Cardiac fibroblast (primary cell): ENCODE results near the gene UBAP2.
"Not testable (repeated sequence)": the region's sequence is repeated elsewhere in the genome, so short reads cannot be mapped to it uniquely, and the experiment has no call there.

ENCODE experiments used
- DNase-seq, 2 donors: peaks; one replicate each; pipeline versions ENCODE4 v3.0.0 to v3.0.0-alpha.2; 2010; ENCODE audit warnings: low read depth in 2 of 2
- H3K4me3 ChIP-seq, 2 donors: replicated peaks in 1 of 2; 1 replicate in 1 of 2; 2 replicates in 1 of 2; pipeline ENCODE4 v1.5.1; 2011; ENCODE audit warnings: low read depth in 2 of 2, low read length in 2 of 2, mild to moderate bottlenecking in 2 of 2, moderate library complexity in 1 of 2
- CTCF ChIP-seq: IDR thresholded peaks from one replicate; pipeline ENCODE4 v1.5.1; 2011; ENCODE audit warnings: low read depth, mild to moderate bottlenecking, low read length, inconsistent platforms

The UBAP2 gene

DNA sequence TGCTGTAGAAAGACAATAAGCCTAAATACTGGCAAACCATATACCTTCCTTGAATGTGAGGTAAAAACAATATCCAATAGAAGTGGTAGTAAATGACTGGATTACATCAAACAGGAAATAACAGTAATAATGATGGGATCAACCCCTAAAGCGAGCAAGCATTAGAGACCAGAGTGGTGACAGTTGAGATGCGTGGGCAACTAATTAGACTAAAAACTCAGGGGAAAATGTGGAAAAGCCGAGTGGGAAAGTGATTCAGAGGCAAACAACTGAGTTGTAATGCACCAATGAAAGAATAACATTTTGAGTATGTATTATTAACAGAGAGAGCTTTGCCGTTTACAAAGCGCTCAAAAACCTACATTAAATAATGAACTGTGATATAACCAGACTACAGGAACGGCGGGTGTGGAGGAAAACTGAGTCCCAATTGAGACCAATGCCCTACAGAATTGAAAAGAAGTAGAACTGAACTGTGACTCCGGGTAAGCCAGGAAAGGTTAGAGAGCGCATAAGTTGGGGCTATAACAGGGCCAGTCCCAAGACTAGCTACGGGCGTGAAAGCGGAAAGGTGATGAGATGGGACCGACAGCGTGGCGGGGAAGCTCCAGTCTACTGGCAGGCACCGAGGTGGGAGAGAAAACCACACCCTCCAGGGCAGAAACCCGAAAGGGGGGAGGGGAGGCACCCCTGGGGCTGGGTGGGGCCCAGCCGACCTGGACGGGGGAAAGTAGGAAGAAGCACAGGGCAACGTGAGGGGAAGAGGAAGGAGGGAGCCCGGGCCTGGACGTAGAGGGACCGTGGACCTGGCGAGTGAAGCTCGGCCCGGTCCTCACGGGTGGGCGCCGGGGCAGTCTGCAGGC is 592 bp downstream of the UBAP2 start:
- DNase-seq = peak; percentile 14 to 27
- H3K4me3 ChIP-seq = peak overlapping the region; percentile 98 to 99
- TF ChIP-seq CTCF = no peak

DNA sequence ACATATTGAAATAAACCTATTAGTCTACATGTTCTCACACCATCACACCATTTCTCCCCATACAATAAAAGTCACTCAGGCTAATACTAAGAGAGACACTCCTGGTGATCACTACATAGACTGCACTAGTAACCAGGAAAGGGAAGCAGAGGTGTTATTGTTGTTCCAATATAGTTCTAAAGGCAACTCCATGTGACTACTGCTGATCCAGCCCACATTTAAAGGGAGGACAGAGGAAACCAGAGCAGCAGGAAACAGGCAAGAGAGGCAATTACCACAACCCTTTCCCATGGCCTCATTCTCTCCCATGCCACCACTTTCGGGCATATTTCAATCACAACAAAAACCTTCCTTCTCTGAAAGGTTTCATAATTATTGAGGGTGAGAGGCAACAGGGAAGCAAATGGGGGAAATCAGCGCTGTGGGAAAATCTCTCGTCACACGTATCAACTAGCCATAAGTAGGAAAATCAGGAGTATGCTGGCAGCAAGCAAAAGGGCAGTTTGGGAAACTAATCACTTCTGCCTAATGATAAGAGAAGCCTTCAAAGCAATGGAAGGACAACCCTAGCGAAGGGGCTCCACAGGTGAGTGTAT is 1.8 kb downstream of the UBAP2 start:
- peak overlapping the region; percentile 8 to 98 for H3K4me3 ChIP-seq
- DNase-seq = peak; percentile 14 to 34
- TF ChIP-seq CTCF = no peak

DNA sequence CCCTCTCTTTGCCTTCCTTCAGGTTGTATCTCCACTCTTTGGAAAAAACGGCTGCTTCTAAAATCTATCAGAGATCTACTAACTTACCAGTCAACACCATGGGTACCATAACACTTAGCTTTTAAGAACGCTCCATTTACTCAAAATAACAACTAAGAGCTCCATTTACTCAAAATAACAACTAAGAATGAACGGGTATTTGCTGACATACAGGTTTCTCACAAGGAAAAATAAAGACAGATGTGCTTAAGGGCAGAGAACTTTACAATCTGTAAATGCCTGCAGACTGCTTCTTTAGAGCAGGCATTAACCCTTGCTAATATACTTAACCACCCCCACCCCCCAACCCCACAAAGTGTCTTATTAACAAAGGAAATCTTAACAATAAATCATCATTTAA is 2.8 kb downstream of the UBAP2 start:
- DNase-seq = no peak
- no peak for TF ChIP-seq CTCF
- no peak overlapping the region for H3K4me3 ChIP-seq

DNA sequence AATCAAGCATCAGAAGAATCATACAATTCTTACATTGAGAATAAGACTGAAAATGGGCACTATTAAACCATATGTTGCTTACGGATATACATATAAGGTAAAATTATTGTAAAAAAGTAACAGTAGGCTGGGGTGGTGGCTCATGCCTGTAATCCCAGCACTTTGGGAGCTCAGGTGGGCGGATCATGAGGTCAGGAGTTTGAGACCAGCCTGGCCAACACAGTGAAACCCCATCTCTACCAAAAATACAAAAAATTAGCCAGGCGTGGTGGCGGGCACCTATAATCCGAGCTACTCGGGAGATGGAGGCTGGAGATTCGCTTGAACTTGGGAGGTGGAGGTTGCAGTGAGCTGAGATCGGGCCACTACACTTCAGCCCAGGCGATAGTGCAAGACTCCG is 6.6 kb downstream of the UBAP2 start:
- not testable (repeated sequence) for H3K4me3 ChIP-seq, DNase-seq

GRCh38 chr9:34038851-34039250 is 9.8 kb downstream of the UBAP2 start:
- not testable (repeated sequence) for H3K4me3 ChIP-seq, DNase-seq

DNA sequence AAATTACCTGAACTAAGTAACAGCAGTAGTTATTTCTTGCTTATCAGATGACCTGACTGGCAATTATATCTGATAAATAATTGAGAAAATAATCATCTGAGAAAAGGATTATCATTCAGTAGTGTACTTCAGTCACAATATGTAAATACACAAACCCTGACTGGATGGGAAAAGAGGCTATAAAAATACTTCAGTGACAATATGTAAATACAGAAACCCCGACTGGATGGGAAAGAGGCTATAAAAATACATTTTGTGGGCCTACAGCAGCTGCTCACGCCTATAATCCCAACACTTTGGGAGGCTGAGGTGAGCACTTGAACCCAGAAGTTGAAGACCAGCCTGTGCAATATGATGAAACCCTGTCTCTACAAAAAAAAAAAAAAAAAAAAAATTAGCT is 11.1 kb downstream of the UBAP2 start:
- no peak for DNase-seq
- TF ChIP-seq CTCF = no peak
- H3K4me3 ChIP-seq = no peak overlapping the region

- no peak overlapping the region for H3K4me3 ChIP-seq
- TF ChIP-seq CTCF = no peak
- no peak for DNase-seq
Measured at GRCh38 chr9:34036625-34037024, 12.1 kb downstream of the UBAP2 start.

DNA sequence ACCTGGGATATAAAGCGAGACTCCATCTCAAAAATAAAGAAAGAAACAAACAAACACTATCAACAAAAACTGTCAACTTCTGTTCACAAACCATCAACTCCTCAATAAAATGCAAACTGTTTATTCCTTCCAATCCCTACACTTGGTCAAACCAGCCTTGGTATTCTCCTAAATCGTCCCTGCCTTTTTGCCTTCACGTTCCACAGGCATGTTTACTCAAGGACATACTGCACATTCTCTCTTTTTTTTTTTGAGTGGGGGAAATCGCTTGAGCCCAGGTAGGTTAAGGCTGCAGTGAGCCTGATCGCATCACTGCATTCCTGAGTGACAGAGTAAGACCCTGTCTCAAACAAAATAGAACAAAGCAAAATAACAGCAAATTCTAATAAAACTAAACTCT is 13.0 kb downstream of the UBAP2 start:
- H3K4me3 ChIP-seq = no peak overlapping the region
- TF ChIP-seq CTCF = no peak
- no peak for DNase-seq
